Loucy (cell line): ENCODE data around the gene RALGPS2.

Experiments
- H2AFZ ChIP-seq: fragments of 200-600 bp; sonication (generic); 2 replicates; pipeline ENCODE4 v1.6.0; 2016; ENCODE audit warnings: antibody characterized with exemption, mild to moderate bottlenecking, low read length, moderate library complexity
- H3F3A ChIP-seq: fragments of 200-600 bp; 2 replicates; pipeline ENCODE4 v1.6.0; 2016; ENCODE audit warnings: antibody characterized with exemption, low read depth, mild to moderate bottlenecking
- H3K27me3 ChIP-seq: fragments of 200-600 bp; sonication (generic); 2 replicates; pipeline ENCODE4 v1.6.1; 2014; ENCODE audit warnings: low read length, mild to moderate bottlenecking; ENCODE audit not compliant: insufficient read depth, poor library complexity, severe bottlenecking
- H3K36me3 ChIP-seq: fragments of 200-600 bp; sonication (generic); 2 replicates; pipeline ENCODE4 v1.6.1; 2016; ENCODE audit warnings: low read length; ENCODE audit not compliant: insufficient read depth
- H3K4me1 ChIP-seq: fragments of 200-600 bp; sonication (generic); 2 replicates; pipeline ENCODE4 v1.5.1; 2014; ENCODE audit warnings: low read length, mild to moderate bottlenecking; ENCODE audit not compliant: insufficient read depth, poor library complexity, severe bottlenecking
- H3K4me2 ChIP-seq: fragments of 200-600 bp; sonication (generic); 2 replicates; pipeline ENCODE4 v1.6.0; 2014; ENCODE audit warnings: antibody characterized with exemption, low read length, low read depth, mild to moderate bottlenecking; ENCODE audit not compliant: poor library complexity, severe bottlenecking
- H3K4me3 ChIP-seq: fragments of 200-600 bp; sonication (generic); 2 replicates; pipeline ENCODE4 v1.5.1; 2014; ENCODE audit warnings: low read length, mild to moderate bottlenecking, mixed read lengths; ENCODE audit not compliant: poor library complexity, severe bottlenecking
- H3K79me2 ChIP-seq: fragments of 200-600 bp; sonication (generic); 2 replicates; pipeline ENCODE4 v1.6.1; 2014; ENCODE audit warnings: low read length; ENCODE audit not compliant: insufficient read depth
- H3K9ac ChIP-seq: fragments of 200-600 bp; sonication (generic); 2 replicates; pipeline ENCODE4 v1.6.0; 2014; ENCODE audit warnings: mild to moderate bottlenecking, low read depth, low read length, moderate library complexity; ENCODE audit not compliant: poor library complexity, severe bottlenecking
- H3K9me2 ChIP-seq: fragments of 200-600 bp; sonication (generic); replicated peaks from 2 replicates; pipeline ENCODE4 v1.6.1; 2016; ENCODE audit warnings: low read depth, low read length, mixed read lengths
- H3K9me3 ChIP-seq: fragments of 200-600 bp; sonication (generic); 2 replicates; pipeline ENCODE4 v1.6.1; 2014; ENCODE audit warnings: mild to moderate bottlenecking, antibody characterized with exemption, low read length, low read depth; ENCODE audit not compliant: insufficient read depth
- H4K20me1 ChIP-seq: fragments of 200-600 bp; sonication (generic); 2 replicates; pipeline ENCODE4 v1.6.0; 2014; ENCODE audit warnings: antibody characterized with exemption, low read length, mild to moderate bottlenecking; ENCODE audit not compliant: insufficient read depth, poor library complexity, severe bottlenecking
- CTCF ChIP-seq: fragments of 200-600 bp; sonication (generic); conservative IDR thresholded peaks from 2 replicates; pipeline ENCODE4 v1.5.1; 2014; ENCODE audit warnings: mild to moderate bottlenecking, antibody characterized with exemption, low read length
- EZH2phosphoT487 ChIP-seq: fragments of 200-600 bp; IDR thresholded peaks from 2 replicates; pipeline ENCODE4 v1.6.1; 2018; ENCODE audit warnings: antibody characterized with exemption, mild to moderate bottlenecking, moderate library complexity, borderline replicate concordance

The RALGPS2 gene

GRCh38 chr1:178961868-178962267 lies 236.8 kb downstream of the RALGPS2 start:
- no peak overlapping the region for H2AFZ ChIP-seq
- H3K36me3 ChIP-seq = no peaks in the 10 kb centered on the region
- peaks cover 6% of the 10 kb centered on the region for H3K4me1 ChIP-seq
- H3K27me3 ChIP-seq = no peaks in the 10 kb centered on the region
- H3K4me3 ChIP-seq = no peak overlapping the region
- no peak overlapping the region for H3K9ac ChIP-seq
- H3K9me2 ChIP-seq = no peaks in the 10 kb centered on the region
- H3K4me2 ChIP-seq = no peak overlapping the region
- H3F3A ChIP-seq = no peaks in the 10 kb centered on the region
- no peaks in the 10 kb centered on the region for H3K79me2 ChIP-seq
- no peaks in the 10 kb centered on the region for H4K20me1 ChIP-seq
- no peak for TF ChIP-seq CTCF
- TF ChIP-seq EZH2phosphoT487 = no peak
- H3K9me3 ChIP-seq = no peaks in the 10 kb centered on the region

- no peaks in the 10 kb centered on the region for H3K36me3 ChIP-seq
- no peaks in the 10 kb centered on the region for H4K20me1 ChIP-seq
- H3K9me3 ChIP-seq = no peaks in the 10 kb centered on the region
- no peak overlapping the region for H2AFZ ChIP-seq
- H3K4me3 ChIP-seq = no peak overlapping the region
- H3K4me1 ChIP-seq = peaks cover 6% of the 10 kb centered on the region
- no peaks in the 10 kb centered on the region for H3K9me2 ChIP-seq
- no peaks in the 10 kb centered on the region for H3K79me2 ChIP-seq
- H3K4me2 ChIP-seq = no peak overlapping the region
- no peak overlapping the region for H3K9ac ChIP-seq
- no peaks in the 10 kb centered on the region for H3K27me3 ChIP-seq
- H3F3A ChIP-seq = no peaks in the 10 kb centered on the region
- TF ChIP-seq EZH2phosphoT487 = no peak
- no peak for TF ChIP-seq CTCF
Observed at GRCh38 chr1:178962853-178963711, 238.0 kb downstream of the RALGPS2 start.

- Histone ChIP-seq H3K4me1 (peaks cover 6% of the 10 kb centered on the region), H3K4me2 (no peak overlapping the region), H3K9me2 (no peaks in the 10 kb centered on the region), H4K20me1 (no peaks in the 10 kb centered on the region), H3K36me3 (no peaks in the 10 kb centered on the region), H3K9ac (no peak overlapping the region), H3F3A (no peaks in the 10 kb centered on the region), H3K79me2 (no peaks in the 10 kb centered on the region), H3K4me3 (no peak overlapping the region), H3K27me3 (no peaks in the 10 kb centered on the region), H2AFZ (no peak overlapping the region), H3K9me3 (no peaks in the 10 kb centered on the region)
- TF ChIP-seq EZH2phosphoT487 = no peak
- no peak for TF ChIP-seq CTCF
Observed at GRCh38 chr1:178964469-178965330, 239.7 kb downstream of the RALGPS2 start.
